ENCODE measurements around the gene TRAPPC3. TPM values are rescaled to one million over a fixed set of nuclear protein-coding genes. Genes with fewer than 3 reads are reported as not detected.
A peak's percentile ranks its signal among the peaks of the same experiment; 100 is the strongest.

The TRAPPC3 gene
- total RNA-seq, 4 donors from 2014 or later = 10.6 to 70.6 (median 38.1) TPM

GRCh38 chr1:36135330-36135667 is 14.0 kb downstream of the TRAPPC3 start:
- no peak for TF ChIP-seq POLR2A (IDR thresholded peaks at IDR 0.05)
- TF ChIP-seq CTCF (IDR thresholded peaks at IDR 0.05) = no peak
- DNase-seq = no peak
- Histone ChIP-seq H3K4me1 (no peaks in the 10 kb centered on the region), H3K4me3 (no peak overlapping the region), H3K27me3 (no peaks in the 10 kb centered on the region), H3K27ac (peak overlapping the region; percentile 1 to 29), H3K36me3 (no peaks in the 10 kb centered on the region), H3K9me3 (no peaks in the 10 kb centered on the region)
- intact Hi-C loops (cut with DNase I; ENCODE audit: low total_unique reads) = loop anchor here (2.0 kb wide), 1 partner anchor 36 kb away; no protein-coding TSS in a partner anchor

- intact Hi-C loops (cut with DNase I; ENCODE audit: low total_unique reads) = loop anchor here (2.0 kb wide), 1 partner anchor 36 kb away; no protein-coding TSS in a partner anchor
- no peaks in the 10 kb centered on the region for H3K9me3 ChIP-seq
- DNase-seq = peak; percentile 47 to 61
- peak overlapping the region; percentile 29 to 54 for H3K27ac ChIP-seq
- no peaks in the 10 kb centered on the region for H3K36me3 ChIP-seq
- H3K27me3 ChIP-seq = no peaks in the 10 kb centered on the region
- TF ChIP-seq POLR2A (IDR thresholded peaks at IDR 0.05) (no peak), CTCF (IDR thresholded peaks at IDR 0.05) (peak; percentile 48 to 68 (median 54))
- H3K4me3 ChIP-seq = no peak overlapping the region
- H3K4me1 ChIP-seq = no peaks in the 10 kb centered on the region
These were observed 14.6 kb downstream of the TRAPPC3 start for GRCh38 chr1:36134505-36135329.

- intact Hi-C loops (cut with DNase I; ENCODE audit: low total_unique reads) = loop anchor here (2.0 kb wide), 1 partner anchor 35 kb away; no protein-coding TSS in a partner anchor
- no peak for TF ChIP-seq CTCF (IDR thresholded peaks at IDR 0.05)
- TF ChIP-seq POLR2A (IDR thresholded peaks at IDR 0.05) = no peak
- H3K27me3 ChIP-seq = no peaks in the 10 kb centered on the region
- H3K9me3 ChIP-seq = no peaks in the 10 kb centered on the region
- no peak overlapping the region for H3K4me3 ChIP-seq
- peak overlapping the region in 1 of 2 donors; percentile 54 for H3K27ac ChIP-seq
- no peaks in the 10 kb centered on the region for H3K4me1 ChIP-seq
- DNase-seq = no peak
- H3K36me3 ChIP-seq = no peaks in the 10 kb centered on the region
These were observed 15.3 kb downstream of the TRAPPC3 start for GRCh38 chr1:36134031-36134430.

- DNase-seq = peak; percentile 83 to 91
- H3K27me3 ChIP-seq = no peaks in the 10 kb centered on the region
- no peak overlapping the region for H3K4me3 ChIP-seq
- no peaks in the 10 kb centered on the region for H3K36me3 ChIP-seq
- H3K27ac ChIP-seq = peak overlapping the region in 1 of 2 donors; percentile 54
- no peaks in the 10 kb centered on the region for H3K9me3 ChIP-seq
- TF ChIP-seq CTCF (IDR thresholded peaks at IDR 0.05) = no peak
- no peak for TF ChIP-seq POLR2A (IDR thresholded peaks at IDR 0.05)
- intact Hi-C loops (cut with DNase I; ENCODE audit: low total_unique reads) = no loop called here
- H3K4me1 ChIP-seq = no peaks in the 10 kb centered on the region
These were observed 15.8 kb downstream of the TRAPPC3 start for GRCh38 chr1:36133484-36133883.

GRCh38 chr1:36132029-36132428 is 17.3 kb downstream of the TRAPPC3 start:
- H3K4me3 ChIP-seq = no peak overlapping the region
- TF ChIP-seq POLR2A (IDR thresholded peaks at IDR 0.05) (no peak), CTCF (IDR thresholded peaks at IDR 0.05) (no peak)
- H3K4me1 ChIP-seq = no peaks in the 10 kb centered on the region
- intact Hi-C loops (cut with DNase I; ENCODE audit: low total_unique reads) = no loop called here
- H3K36me3 ChIP-seq = no peaks in the 10 kb centered on the region
- no peaks in the 10 kb centered on the region for H3K9me3 ChIP-seq
- H3K27ac ChIP-seq = no peak overlapping the region
- DNase-seq = no peak
- H3K27me3 ChIP-seq = no peaks in the 10 kb centered on the region
